ENCODE results near the gene SMNDC1.

The SMNDC1 gene

GRCh38 chr10:110244550-110244949, 60.2 kb downstream of the SMNDC1 start:
- DNase-seq = no peak

GRCh38 chr10:110242511-110242910, 62.2 kb downstream of the SMNDC1 start:
- no peak for DNase-seq

GRCh38 chr10:110241841-110242240, 62.9 kb downstream of the SMNDC1 start:
- no peak for DNase-seq

- no peak for DNase-seq
Measured at GRCh38 chr10:110241407-110241806, 63.3 kb downstream of the SMNDC1 start.

All from activated CD4-positive, CD25-positive, alpha-beta regulatory T cell (primary cell).